AG04450 (cell line): ENCODE data around the gene LETM1. TPM values are rescaled to one million over a fixed set of nuclear protein-coding genes. Genes with fewer than 3 reads are reported as not detected.
"Not testable (repeated sequence)": the region's sequence is repeated elsewhere in the genome, so short reads cannot be mapped to it uniquely, and the experiment has no call there.

Experiments used
- CTCF ChIA-PET: fragments of 300-600, 350-600 bp; formaldehyde crosslinking; extraction: SDS; loops from one replicate; lab custom pipeline; 2022; ENCODE audit warnings: antibody characterized with exemption, inconsistent platforms; lab: Charles Lee
- POLR2A ChIA-PET: fragments of 350-600 bp; formaldehyde crosslinking; extraction: SDS; loops from one replicate; lab custom pipeline; 2021; ENCODE audit warnings: antibody characterized with exemption, inconsistent platforms; lab: Yijun Ruan, JAX
- DNase-seq: peaks from one replicate; pipeline ENCODE4 v3.0.0-alpha.2; 2011; ENCODE audit warnings: low read depth, low spot score
- H3K27ac ChIP-seq: one replicate; pipeline ENCODE4 v1.5.1; 2012; ENCODE audit warnings: low read depth, low read length, control low read depth
- H3K27me3 ChIP-seq: one replicate; pipeline ENCODE4 v1.6.0; 2012; ENCODE audit warnings: low read length; ENCODE audit not compliant: control insufficient read depth, insufficient read depth
- H3K4me3 ChIP-seq: 2 replicates; pipeline ENCODE4 v1.5.1; 2011; ENCODE audit warnings: mild to moderate bottlenecking, low read depth, low read length, control low read depth
- H3K9me3 ChIP-seq: 2 replicates; pipeline ENCODE4 v1.5.1; 2012; ENCODE audit warnings: low read length; ENCODE audit not compliant: control insufficient read depth, insufficient read depth
- polyA plus RNA-seq: library from polyadenylated mRNA; depleted of rRNA; stranded (reverse); fragments of >200 nt; gene quantifications from 2 replicates; pipeline ENCODE4 v1.2.3, GENCODE V29; 2011
- TF ChIP-seq, protein P1 (sequence below): IDR thresholded peaks from 2 replicates; pipeline ENCODE4 v1.5.1; 2011; ENCODE audit warnings: low read depth, low read length, control low read depth, inconsistent platforms

Gene LETM1
- polyA plus RNA-seq, 1 experiment = 11.9 TPM

DNA sequence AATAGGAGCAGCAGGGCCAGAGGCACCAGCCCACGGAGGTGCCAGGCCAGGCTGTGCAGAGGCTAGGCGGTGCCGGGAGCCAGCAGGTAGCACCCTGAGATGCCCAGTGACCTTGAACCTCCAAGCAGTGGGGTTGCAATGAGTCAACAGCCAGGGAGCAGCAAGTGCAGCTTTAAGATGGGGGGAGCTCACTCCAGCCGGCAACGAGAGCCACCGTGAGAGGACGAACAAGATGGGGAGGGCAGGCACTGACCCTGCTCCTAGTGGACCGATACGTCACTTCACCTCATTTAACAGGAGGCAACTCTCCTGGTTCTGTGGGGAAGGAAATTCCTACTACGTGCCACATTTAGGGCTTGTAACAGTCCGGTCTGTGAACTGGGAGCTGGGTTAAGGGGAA is 4.8 kb downstream of the LETM1 start:
- CTCF ChIA-PET = interaction anchor here (2.7 kb wide), 1 partner anchor 48 kb away, joined by 10 read pairs; no protein-coding TSS in a partner anchor
- TF ChIP-seq, protein P1, sequence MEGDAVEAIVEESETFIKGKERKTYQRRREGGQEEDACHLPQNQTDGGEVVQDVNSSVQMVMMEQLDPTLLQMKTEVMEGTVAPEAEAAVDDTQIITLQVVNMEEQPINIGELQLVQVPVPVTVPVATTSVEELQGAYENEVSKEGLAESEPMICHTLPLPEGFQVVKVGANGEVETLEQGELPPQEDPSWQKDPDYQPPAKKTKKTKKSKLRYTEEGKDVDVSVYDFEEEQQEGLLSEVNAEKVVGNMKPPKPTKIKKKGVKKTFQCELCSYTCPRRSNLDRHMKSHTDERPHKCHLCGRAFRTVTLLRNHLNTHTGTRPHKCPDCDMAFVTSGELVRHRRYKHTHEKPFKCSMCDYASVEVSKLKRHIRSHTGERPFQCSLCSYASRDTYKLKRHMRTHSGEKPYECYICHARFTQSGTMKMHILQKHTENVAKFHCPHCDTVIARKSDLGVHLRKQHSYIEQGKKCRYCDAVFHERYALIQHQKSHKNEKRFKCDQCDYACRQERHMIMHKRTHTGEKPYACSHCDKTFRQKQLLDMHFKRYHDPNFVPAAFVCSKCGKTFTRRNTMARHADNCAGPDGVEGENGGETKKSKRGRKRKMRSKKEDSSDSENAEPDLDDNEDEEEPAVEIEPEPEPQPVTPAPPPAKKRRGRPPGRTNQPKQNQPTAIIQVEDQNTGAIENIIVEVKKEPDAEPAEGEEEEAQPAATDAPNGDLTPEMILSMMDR = no peak
- POLR2A ChIA-PET = interaction anchor here (0.7 to 0.8 kb wide), 2 partner anchors 19 to 67 kb away, joined by 6 to 7 read pairs; no protein-coding TSS in a partner anchor
- H3K27ac ChIP-seq = no peak overlapping the region
- no peak overlapping the region for H3K4me3 ChIP-seq
- H3K27me3 ChIP-seq = no peaks in the 10 kb centered on the region
- DNase-seq = no peak
- no peaks in the 10 kb centered on the region; the same call in 1 of the 2 replicates for H3K9me3 ChIP-seq

DNA sequence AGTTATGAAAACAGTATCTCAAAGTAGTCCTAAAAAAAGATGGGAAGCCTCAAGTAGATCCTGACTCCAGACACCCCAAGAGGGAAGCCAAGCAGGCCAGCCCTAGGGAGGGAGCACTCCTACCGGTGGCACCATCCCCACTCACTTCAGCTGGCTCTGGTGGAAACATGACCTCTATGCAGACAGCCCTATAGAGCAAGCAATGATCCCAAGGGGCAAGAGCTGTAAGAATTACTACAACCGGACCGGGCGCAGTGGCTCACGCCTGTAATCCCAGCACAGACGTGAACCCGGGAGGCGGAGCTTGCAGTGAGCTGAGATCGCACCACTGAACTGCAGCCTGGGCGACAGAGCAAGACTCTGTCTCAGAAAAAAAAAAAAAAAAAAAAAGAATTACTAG is 5.7 kb downstream of the LETM1 start:
- no peak overlapping the region for H3K27ac ChIP-seq
- CTCF ChIA-PET = interaction anchor here (0.6 to 2.7 kb wide), 3 partner anchors 49 to 99 kb away, joined by 4 to 10 read pairs (median 4); no protein-coding TSS in a partner anchor
- H3K9me3 ChIP-seq = no peaks in the 10 kb centered on the region; the same call in 1 of the 2 replicates
- H3K4me3 ChIP-seq = no peak overlapping the region
- POLR2A ChIA-PET = interaction anchor here (0.7 to 0.8 kb wide), 2 partner anchors 18 to 68 kb away, joined by 6 to 7 read pairs; no protein-coding TSS in a partner anchor
- no peaks in the 10 kb centered on the region for H3K27me3 ChIP-seq
- TF ChIP-seq, protein P1 = no peak
- no peak for DNase-seq

DNA sequence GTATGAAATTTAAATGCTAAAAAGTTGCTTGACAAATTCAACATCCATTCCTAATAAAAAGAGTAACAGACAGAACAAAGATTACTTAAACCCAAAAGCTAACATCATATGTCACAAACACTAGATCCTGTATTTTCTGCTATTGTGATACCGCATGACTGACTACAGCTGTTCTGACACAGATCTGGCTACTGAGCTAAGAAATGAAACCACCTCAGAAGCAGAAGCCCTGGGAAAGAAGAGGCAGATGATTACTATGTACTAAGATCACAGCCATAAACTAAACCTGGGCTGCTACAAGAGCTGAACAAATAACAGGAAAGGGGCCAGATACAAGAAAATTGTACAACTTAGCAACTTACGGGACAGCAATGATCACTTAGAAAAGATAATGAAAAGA is 9.4 kb downstream of the LETM1 start:
- no peak for DNase-seq
- TF ChIP-seq, protein P1 = no peak
- H3K9me3 ChIP-seq = no peaks in the 10 kb centered on the region
- H3K4me3 ChIP-seq = no peak overlapping the region
- H3K27ac ChIP-seq = no peak overlapping the region
- POLR2A ChIA-PET = no interaction called here
- H3K27me3 ChIP-seq = no peaks in the 10 kb centered on the region
- CTCF ChIA-PET = interaction anchor here (0.6 to 2.2 kb wide), 3 partner anchors 34 to 64 kb away, joined by 5 to 12 read pairs (median 9); no protein-coding TSS in a partner anchor

DNA sequence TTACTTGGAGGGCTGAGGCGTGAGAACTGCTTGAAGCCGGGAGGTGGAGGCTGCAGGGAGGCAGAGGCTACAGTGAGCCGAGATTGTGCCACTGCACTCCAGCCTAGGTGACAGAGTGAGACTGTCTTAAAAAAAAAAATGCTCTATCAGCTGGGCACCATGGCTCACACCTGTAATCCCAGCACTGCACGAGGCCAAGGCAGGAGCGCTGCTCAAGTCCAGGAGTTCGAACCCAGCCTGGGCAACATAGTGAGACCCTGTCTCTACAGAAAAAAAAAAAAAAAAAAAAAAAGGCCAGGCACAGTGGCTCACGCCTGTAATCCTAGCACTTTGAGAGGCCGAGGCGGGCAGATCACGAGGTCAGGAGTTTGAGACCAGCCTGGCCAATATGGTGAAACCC is 11.3 kb downstream of the LETM1 start:
- CTCF ChIA-PET = interaction anchor here (1.8 kb wide), 1 partner anchor 55 kb away, joined by 6 read pairs; no protein-coding TSS in a partner anchor
- POLR2A ChIA-PET, H3K4me3 ChIP-seq, H3K9me3 ChIP-seq, H3K27me3 ChIP-seq, DNase-seq, H3K27ac ChIP-seq: not testable (repeated sequence)

DNA sequence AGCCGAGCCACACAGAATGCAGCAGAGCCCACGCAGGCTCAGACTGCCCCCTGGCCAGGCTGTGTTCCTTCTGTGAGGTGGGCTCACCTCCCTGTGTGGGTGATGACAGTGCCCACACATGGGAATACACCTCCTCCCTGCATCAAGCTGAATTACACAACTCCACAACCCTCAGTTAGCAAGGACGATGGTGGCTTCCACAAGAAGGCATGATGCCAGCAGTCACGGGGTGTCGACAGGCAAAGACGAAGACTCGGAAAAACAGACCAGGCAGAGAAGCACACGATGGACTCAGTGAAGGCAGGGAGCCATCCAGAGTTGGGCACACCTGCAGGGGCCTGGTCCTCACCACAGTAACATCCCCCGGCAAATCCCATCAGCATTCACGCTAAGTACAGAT is 12.1 kb downstream of the LETM1 start:
- Histone ChIP-seq H3K9me3 (no peaks in the 10 kb centered on the region), H3K4me3 (no peak overlapping the region), H3K27ac (no peak overlapping the region), H3K27me3 (no peaks in the 10 kb centered on the region)
- TF ChIP-seq, protein P1 = no peak
- ChIA-PET CTCF (interaction anchor here (1.8 kb wide), 1 partner anchor 55 kb away, joined by 6 read pairs; no protein-coding TSS in a partner anchor), POLR2A (interaction anchor here (1.8 kb wide), 1 partner anchor 11 kb away, joined by 4 read pairs; no protein-coding TSS in a partner anchor)
- DNase-seq = no peak
